Measurements from ENCODE around the gene SLC27A3. TPM values are rescaled to one million over a fixed set of nuclear protein-coding genes. Genes with fewer than 3 reads are reported as not detected.
A peak's percentile ranks its signal among the peaks of the same experiment; 100 is the strongest.

Gene SLC27A3
- total and polyA plus RNA-seq, 2 donors: 8.4 to 48.5 TPM

DNA sequence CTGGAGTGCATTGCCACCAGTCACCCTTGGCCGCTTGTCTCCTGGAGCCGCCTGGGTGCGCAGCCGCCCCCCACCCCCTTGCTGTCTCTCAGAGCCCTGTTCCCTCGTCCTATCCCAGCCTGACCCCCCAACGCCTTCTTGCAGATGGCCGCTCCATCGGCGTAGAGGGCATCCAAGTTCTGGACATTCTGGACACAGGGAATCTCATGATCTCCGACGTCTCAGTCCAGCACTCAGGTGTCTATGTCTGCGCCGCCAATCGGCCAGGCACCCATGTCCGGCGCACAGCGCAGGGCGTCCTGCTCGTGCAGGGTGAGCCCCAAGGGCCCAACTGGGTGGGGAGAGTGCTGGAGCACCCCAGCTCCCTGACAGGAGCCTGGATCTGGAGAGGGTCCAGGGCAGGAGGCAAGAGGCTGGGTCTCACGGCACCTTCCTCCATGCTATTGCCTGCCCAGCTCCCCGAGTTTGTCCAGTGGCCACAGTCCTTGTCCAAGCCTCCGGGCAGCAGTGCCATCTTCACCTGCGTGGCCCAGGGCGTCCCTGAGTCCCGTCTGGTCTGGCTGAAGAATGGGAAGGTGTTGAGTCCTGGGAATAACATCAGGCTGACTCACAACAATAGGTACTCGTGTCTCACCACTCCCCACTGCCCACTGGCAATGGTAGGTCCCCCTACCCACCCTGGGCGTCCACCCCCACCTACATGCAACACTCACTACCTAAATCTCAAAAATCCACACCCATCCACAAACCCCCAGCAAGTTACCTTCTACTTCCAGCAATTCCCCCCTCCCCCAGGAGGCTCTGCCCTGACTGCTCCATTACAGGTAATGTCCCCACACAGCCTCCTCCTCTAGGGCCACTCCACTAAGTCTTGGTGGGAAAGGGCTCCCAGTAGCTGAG, 24.6 kb downstream of the SLC27A3 start:
- WGBS: 98% methylated on average over 27 of the region's 27 CpGs
- no peak for DNase-seq (ENCODE audit: low read depth in 6 of 9, low spot score in 9 of 9)
- no peaks in the 10 kb centered on the region for H3K27me3 ChIP-seq (ENCODE audit: control insufficient read depth in 2 of 2, insufficient read depth in 1 of 2, low read length in 1 of 2)
- H3K9me3 ChIP-seq (ENCODE audit: control insufficient read depth in 2 of 2, insufficient read depth in 1 of 2, low read length in 1 of 2): no peaks in the 10 kb centered on the region
- H3K36me3 ChIP-seq (ENCODE audit: control insufficient read depth in 2 of 2, insufficient read depth in 2 of 2, low read length in 1 of 2): peaks cover 8 to 12% of the 10 kb centered on the region in 2 donors
- H3K4me3 ChIP-seq (ENCODE audit: low read length in 2 of 2): no peak overlapping the region
- no peak overlapping the region for H3K27ac ChIP-seq (ENCODE audit: low read depth in 1 of 2, low read length in 1 of 2)
- H3K4me1 ChIP-seq (ENCODE audit: control insufficient read depth in 2 of 2, insufficient read depth in 2 of 2, low read length in 2 of 2): peaks cover 0 to 6% of the 10 kb centered on the region in 2 donors

GRCh38 chr1:153800516-153800915, 25.3 kb downstream of the SLC27A3 start:
- no peak for DNase-seq (ENCODE audit: low read depth in 6 of 9, low spot score in 9 of 9)
- Histone ChIP-seq H3K27ac (ENCODE audit: low read depth in 1 of 2, low read length in 1 of 2) (no peak overlapping the region), H3K9me3 (ENCODE audit: control insufficient read depth in 2 of 2, insufficient read depth in 1 of 2, low read length in 1 of 2) (no peaks in the 10 kb centered on the region), H3K27me3 (ENCODE audit: control insufficient read depth in 2 of 2, insufficient read depth in 1 of 2, low read length in 1 of 2) (no peaks in the 10 kb centered on the region), H3K36me3 (ENCODE audit: control insufficient read depth in 2 of 2, insufficient read depth in 2 of 2, low read length in 1 of 2) (peaks cover 12 to 14% of the 10 kb centered on the region in 2 donors), H3K4me3 (ENCODE audit: low read length in 2 of 2) (no peak overlapping the region), H3K4me1 (ENCODE audit: control insufficient read depth in 2 of 2, insufficient read depth in 2 of 2, low read length in 2 of 2) (peaks cover 0 to 11% of the 10 kb centered on the region in 2 donors)
- 95% methylated on average over 7 of the region's 7 CpGs for WGBS

- Histone ChIP-seq H3K9me3 (ENCODE audit: control insufficient read depth in 2 of 2, insufficient read depth in 1 of 2, low read length in 1 of 2) (no peaks in the 10 kb centered on the region), H3K4me3 (ENCODE audit: low read length in 2 of 2) (no peak overlapping the region), H3K27ac (ENCODE audit: low read depth in 1 of 2, low read length in 1 of 2) (no peak overlapping the region), H3K4me1 (ENCODE audit: control insufficient read depth in 2 of 2, insufficient read depth in 2 of 2, low read length in 2 of 2) (peaks cover 0 to 9% of the 10 kb centered on the region in 2 donors), H3K36me3 (ENCODE audit: control insufficient read depth in 2 of 2, insufficient read depth in 2 of 2, low read length in 1 of 2) (peaks cover 16 to 17% of the 10 kb centered on the region in 2 donors), H3K27me3 (ENCODE audit: control insufficient read depth in 2 of 2, insufficient read depth in 1 of 2, low read length in 1 of 2) (no peaks in the 10 kb centered on the region)
- WGBS: 98% methylated on average over 6 of the region's 6 CpGs
- DNase-seq (ENCODE audit: low read depth in 6 of 9, low spot score in 9 of 9): no peak
These were observed 25.9 kb downstream of the SLC27A3 start for GRCh38 chr1:153801028-153801625.

DNA sequence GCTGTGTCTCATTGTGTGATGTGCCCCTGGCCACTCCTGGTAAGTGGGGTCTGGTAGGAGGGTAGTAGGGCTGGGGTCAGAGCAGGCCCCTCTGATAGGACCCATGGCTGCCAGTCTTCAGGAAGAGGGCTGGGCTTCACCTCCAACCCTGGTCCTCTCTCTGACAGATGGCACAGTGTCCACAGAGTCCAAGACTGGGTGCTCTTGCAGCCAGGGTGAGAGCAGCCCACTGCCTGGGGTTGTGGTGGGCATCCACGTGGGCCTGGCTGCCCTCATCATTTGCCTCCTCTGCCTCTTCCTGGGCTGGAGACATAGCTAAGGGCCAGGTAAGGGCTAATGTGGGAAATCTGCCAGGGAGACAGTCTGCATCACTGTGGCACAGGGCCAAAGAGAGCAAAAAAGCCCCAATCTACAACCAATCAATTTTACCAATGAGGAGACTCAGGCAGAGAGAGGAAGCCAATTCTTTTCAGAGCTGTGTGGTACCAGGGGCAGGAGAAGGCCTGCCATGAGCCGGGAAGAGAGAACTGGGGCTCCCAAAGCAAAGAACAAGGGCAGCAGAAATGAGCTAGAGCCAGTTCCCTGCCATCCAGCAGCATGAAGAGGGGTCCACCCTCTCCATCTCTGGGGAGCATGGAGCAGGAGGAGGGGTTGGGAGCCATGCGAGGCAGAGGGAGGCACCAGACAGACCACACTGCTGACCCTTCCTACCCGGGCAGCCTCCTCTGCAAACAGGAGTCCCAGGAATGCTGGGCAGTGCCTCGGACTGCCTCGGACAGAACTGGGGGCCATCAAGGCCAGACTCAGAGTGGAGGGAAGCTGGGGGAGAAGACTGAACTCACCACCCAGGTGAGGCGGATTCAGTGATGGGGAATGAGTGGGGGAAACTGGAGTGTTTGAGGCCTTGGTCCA, 26.8 kb downstream of the SLC27A3 start:
- no peak overlapping the region for H3K27ac ChIP-seq (ENCODE audit: low read depth in 1 of 2, low read length in 1 of 2)
- WGBS: 97% methylated on average over 7 of the region's 7 CpGs
- H3K4me1 ChIP-seq (ENCODE audit: control insufficient read depth in 2 of 2, insufficient read depth in 2 of 2, low read length in 2 of 2): peaks cover 0 to 6% of the 10 kb centered on the region in 2 donors
- H3K27me3 ChIP-seq (ENCODE audit: control insufficient read depth in 2 of 2, insufficient read depth in 1 of 2, low read length in 1 of 2): no peaks in the 10 kb centered on the region
- H3K4me3 ChIP-seq (ENCODE audit: low read length in 2 of 2): no peak overlapping the region
- H3K9me3 ChIP-seq (ENCODE audit: control insufficient read depth in 2 of 2, insufficient read depth in 1 of 2, low read length in 1 of 2): no peaks in the 10 kb centered on the region
- no peak for DNase-seq (ENCODE audit: low read depth in 6 of 9, low spot score in 9 of 9)
- H3K36me3 ChIP-seq (ENCODE audit: control insufficient read depth in 2 of 2, insufficient read depth in 2 of 2, low read length in 1 of 2): peaks cover 18 to 20% of the 10 kb centered on the region in 2 donors

DNA sequence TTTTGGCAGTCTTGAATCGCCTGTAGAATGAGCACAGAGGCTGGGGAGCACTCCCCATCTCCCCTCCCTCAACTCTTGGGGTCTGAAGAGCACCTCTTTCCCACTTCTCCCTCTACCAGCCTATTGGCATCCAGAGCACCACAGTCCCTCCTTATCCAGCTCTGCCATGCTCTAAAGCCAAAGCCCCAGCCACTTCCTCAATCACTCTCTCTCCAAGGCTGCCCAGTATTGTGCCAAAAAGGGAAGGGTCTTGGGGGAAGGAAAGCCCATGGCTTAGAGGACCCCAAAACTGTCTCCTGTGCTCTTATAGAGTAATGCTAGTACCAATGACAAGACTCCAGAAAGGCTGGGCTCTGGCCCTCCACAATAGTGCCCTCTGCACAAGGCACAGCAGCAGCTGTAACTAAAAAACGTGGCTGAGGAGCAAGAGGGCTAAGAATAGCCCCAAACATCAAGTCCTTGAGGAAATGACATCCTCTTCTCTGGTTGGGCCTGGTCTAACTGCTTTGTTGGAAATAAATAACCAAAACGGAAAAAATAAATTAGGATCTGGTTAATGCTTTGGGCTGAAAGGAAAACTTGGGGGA, 28.4 kb downstream of the SLC27A3 start:
- Histone ChIP-seq H3K36me3 (ENCODE audit: control insufficient read depth in 2 of 2, insufficient read depth in 2 of 2, low read length in 1 of 2) (peaks cover 32 to 35% of the 10 kb centered on the region in 2 donors), H3K27ac (ENCODE audit: low read depth in 1 of 2, low read length in 1 of 2) (no peak overlapping the region), H3K4me3 (ENCODE audit: low read length in 2 of 2) (no peak overlapping the region), H3K27me3 (ENCODE audit: control insufficient read depth in 2 of 2, insufficient read depth in 1 of 2, low read length in 1 of 2) (no peaks in the 10 kb centered on the region), H3K9me3 (ENCODE audit: control insufficient read depth in 2 of 2, insufficient read depth in 1 of 2, low read length in 1 of 2) (no peaks in the 10 kb centered on the region), H3K4me1 (ENCODE audit: control insufficient read depth in 2 of 2, insufficient read depth in 2 of 2, low read length in 2 of 2) (peaks cover 0 to 5% of the 10 kb centered on the region in 2 donors)
- no peak for DNase-seq (ENCODE audit: low read depth in 6 of 9, low spot score in 9 of 9)
- WGBS: 88% methylated on average over 3 of the region's 3 CpGs

DNA sequence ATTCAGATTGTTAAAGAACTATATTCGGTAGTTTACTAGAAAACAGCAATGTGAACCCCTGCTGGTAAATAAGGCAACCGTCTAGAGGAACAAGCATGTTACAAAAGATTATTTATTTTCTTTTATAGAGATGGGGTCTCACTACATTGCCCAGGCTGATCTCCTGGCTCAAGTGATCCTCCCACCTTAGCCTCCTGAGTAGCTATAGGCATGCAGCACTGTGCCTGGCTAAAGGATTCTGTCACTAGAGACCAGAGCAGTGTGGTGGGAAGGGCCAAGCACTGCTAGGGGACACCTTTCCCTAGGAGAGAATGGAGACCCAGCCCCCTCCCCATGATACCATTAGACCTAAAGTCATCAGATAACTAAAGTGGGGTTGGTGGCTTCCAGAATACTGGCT, 28.9 kb downstream of the SLC27A3 start:
- no peak overlapping the region for H3K27ac ChIP-seq (ENCODE audit: low read depth in 1 of 2, low read length in 1 of 2)
- no peak for DNase-seq (ENCODE audit: low read depth in 6 of 9, low spot score in 9 of 9)

DNA sequence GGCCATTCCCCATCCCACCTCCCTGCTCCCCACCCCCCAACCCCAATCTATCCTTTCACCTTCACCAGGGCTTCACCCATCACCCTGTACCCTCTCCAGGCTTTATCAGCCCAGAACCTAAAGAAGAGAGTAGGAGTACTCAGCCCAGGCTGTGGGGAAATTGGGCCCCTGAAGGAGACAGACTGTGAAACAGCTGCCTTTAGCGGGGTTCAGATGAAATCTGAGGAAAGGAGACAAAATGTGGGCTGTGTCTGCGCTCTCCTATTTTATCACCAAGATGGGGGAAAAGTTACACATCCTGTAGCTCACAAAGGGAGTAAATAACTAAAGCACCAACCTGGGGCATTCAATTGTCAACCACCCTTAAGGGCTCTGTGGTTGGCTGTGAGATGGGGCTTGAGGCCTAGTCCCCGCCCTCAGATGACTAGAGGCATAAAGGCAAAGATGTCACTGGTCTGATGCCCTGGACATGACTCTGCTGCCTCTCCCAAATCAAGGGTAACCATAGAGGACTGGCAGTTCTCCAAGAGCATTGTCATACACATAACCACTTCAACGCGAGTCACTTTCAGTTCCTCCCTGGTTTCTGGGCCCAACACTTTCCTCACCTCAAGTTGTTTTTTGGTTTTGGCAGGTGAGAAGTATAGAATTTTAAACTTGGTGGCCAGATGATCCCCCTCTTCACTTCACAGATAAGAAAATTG, 30.0 kb downstream of the SLC27A3 start:
- 46% methylated on average over 5 of the region's 5 CpGs for WGBS
- Histone ChIP-seq H3K9me3 (ENCODE audit: control insufficient read depth in 2 of 2, insufficient read depth in 1 of 2, low read length in 1 of 2) (no peaks in the 10 kb centered on the region), H3K27ac (ENCODE audit: low read depth in 1 of 2, low read length in 1 of 2) (peak overlapping the region; percentile 7 to 25), H3K4me3 (ENCODE audit: low read length in 2 of 2) (no peak overlapping the region), H3K4me1 (ENCODE audit: control insufficient read depth in 2 of 2, insufficient read depth in 2 of 2, low read length in 2 of 2) (peaks cover 0 to 5% of the 10 kb centered on the region in 2 donors), H3K36me3 (ENCODE audit: control insufficient read depth in 2 of 2, insufficient read depth in 2 of 2, low read length in 1 of 2) (peaks cover 48% of the 10 kb centered on the region in 2 donors), H3K27me3 (ENCODE audit: control insufficient read depth in 2 of 2, insufficient read depth in 1 of 2, low read length in 1 of 2) (no peaks in the 10 kb centered on the region)
- DNase-seq (ENCODE audit: low read depth in 6 of 9, low spot score in 9 of 9): peak in 1 of 9 donors; percentile 41

More for the DNA sequence above, 28.9 kb downstream of the SLC27A3 start:
- no peaks in the 10 kb centered on the region for H3K27me3 ChIP-seq (ENCODE audit: control insufficient read depth in 2 of 2, insufficient read depth in 1 of 2, low read length in 1 of 2)
- no peak overlapping the region for H3K4me3 ChIP-seq (ENCODE audit: low read length in 2 of 2)
- H3K36me3 ChIP-seq (ENCODE audit: control insufficient read depth in 2 of 2, insufficient read depth in 2 of 2, low read length in 1 of 2): peaks cover 37 to 41% of the 10 kb centered on the region in 2 donors
- H3K4me1 ChIP-seq (ENCODE audit: control insufficient read depth in 2 of 2, insufficient read depth in 2 of 2, low read length in 2 of 2): peaks cover 0 to 5% of the 10 kb centered on the region in 2 donors
- WGBS: 97% methylated on average over 2 of the region's 2 CpGs
- H3K9me3 ChIP-seq (ENCODE audit: control insufficient read depth in 2 of 2, insufficient read depth in 1 of 2, low read length in 1 of 2): no peaks in the 10 kb centered on the region
